Testis (tissue), 3 donors: ENCODE data around the gene HRK. TPM values are rescaled to one million over a fixed set of nuclear protein-coding genes. Genes with fewer than 3 reads are reported as not detected.

Experiments
- polyA plus RNA-seq: library from polyadenylated mRNA; stranded (reverse); fragments of 350-450 nt; fragmentation: Illumina TruSeq; extraction: RNeasy Lipid Tissue Mini Kit (QIAGEN cat#74804); gene quantifications from one replicate; pipeline ENCODE4 v1.2.3, GENCODE V29; 2014; ENCODE audit warnings: low read depth, low replicate concordance; ENCODE audit not compliant: insufficient read depth
- total RNA-seq, 2 donors: library from RNA; depleted of rRNA; stranded (reverse); fragments of >200 nt; gene quantifications; one replicate each; pipeline ENCODE4 v1.2.3, GENCODE V29; 2016

The HRK gene
- total and polyA plus RNA-seq, 3 donors from 2014 or later, result 0.57 to 2.5 (median 1.4) TPM

Other genes with a start within 250 kb of the HRK start
- gene SPRING1, start 143.4 kb downstream of the HRK start, total RNA-seq, result 10 to 100 TPM; 23.4 to 25.5 TPM
- 25.1 TPM for gene SPRING1, start 143.4 kb downstream of the HRK start, polyA plus RNA-seq
- 1 to 10 TPM; 6.8 to 9.0 TPM for gene RNFT2, start 143.1 kb downstream of the HRK start, total RNA-seq
- 11.7 TPM for gene RNFT2, start 143.1 kb downstream of the HRK start, polyA plus RNA-seq
- 10 to 100 TPM; 31.0 to 32.8 TPM for gene FBXW8, start 29.5 kb upstream of the HRK start, total RNA-seq
- 11.1 TPM for gene FBXW8, start 29.5 kb upstream of the HRK start, polyA plus RNA-seq
- 10 to 100 TPM; 42.5 to 76.5 TPM for gene TESC, start 218.0 kb upstream of the HRK start, total RNA-seq
- 43.2 TPM for gene TESC, start 218.0 kb upstream of the HRK start, polyA plus RNA-seq